Testis (tissue), 2 donors: Measurements from ENCODE around the gene GPNMB.

Experiments
- POLR2A ChIP-seq: fragments of 450-650 bp; IDR thresholded peaks from one replicate; pipeline ENCODE4 v1.6.1; 2017; ENCODE audit warnings: antibody characterized with exemption, mild to moderate bottlenecking, moderate library complexity
- TF ChIP-seq, protein P1 (sequence below), 3 experiments: fragments of 450-650 bp in 2 of 3; fragments of 200-600 bp in 1 of 3; sonication (generic) in 1 of 3; IDR thresholded peaks; one replicate each; pipeline ENCODE4 v1.5.1; 2016 to 2019; ENCODE audit warnings: antibody characterized with exemption in 3 of 3, mild to moderate bottlenecking in 2 of 3, moderate library complexity in 1 of 3

DNA sequence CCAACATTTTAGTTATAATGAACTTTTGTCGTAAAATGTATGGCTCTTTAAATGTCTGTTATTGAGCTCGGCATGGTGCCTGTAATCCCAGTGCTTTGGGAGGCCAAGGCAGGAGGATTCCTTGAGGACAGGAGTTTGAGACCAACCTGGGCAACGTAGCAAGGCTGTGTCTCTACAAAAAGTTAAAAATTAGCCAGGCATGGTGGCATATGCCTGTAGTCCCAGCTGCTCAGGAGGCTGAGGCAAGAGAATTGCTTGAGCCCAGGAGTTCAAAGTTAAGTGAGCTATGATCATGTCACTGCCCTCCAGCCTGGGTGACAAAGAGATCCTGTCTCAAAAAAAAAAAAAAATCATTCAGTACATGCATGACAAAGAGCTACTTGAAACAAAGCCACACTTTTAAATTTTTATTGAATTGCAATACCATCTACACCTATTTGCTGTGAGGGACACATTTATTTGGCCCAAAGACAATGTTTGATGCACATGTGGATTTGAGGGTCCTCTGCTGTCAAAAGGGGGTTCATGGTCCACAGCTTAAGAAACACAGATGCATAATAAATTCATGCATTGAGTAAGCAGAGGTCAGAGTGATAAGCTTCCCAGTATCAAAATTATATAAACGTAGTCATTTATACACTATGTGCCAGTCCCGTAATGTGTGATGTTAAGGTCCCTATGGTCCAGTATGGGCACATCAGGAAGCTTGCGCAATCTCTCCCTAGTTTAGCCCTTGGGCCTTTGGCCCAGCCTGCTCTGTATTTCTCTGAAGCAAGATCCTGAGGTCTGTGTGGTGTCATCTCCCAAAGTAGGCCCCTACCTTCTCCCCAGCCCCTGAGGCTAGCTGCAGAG is 48.2 kb downstream of the GPNMB start:
- TF ChIP-seq, protein P1, sequence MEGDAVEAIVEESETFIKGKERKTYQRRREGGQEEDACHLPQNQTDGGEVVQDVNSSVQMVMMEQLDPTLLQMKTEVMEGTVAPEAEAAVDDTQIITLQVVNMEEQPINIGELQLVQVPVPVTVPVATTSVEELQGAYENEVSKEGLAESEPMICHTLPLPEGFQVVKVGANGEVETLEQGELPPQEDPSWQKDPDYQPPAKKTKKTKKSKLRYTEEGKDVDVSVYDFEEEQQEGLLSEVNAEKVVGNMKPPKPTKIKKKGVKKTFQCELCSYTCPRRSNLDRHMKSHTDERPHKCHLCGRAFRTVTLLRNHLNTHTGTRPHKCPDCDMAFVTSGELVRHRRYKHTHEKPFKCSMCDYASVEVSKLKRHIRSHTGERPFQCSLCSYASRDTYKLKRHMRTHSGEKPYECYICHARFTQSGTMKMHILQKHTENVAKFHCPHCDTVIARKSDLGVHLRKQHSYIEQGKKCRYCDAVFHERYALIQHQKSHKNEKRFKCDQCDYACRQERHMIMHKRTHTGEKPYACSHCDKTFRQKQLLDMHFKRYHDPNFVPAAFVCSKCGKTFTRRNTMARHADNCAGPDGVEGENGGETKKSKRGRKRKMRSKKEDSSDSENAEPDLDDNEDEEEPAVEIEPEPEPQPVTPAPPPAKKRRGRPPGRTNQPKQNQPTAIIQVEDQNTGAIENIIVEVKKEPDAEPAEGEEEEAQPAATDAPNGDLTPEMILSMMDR (IDR thresholded peaks at IDR 0.05) = no peak
- TF ChIP-seq POLR2A = no peak
